ENCODE results near the gene HPCAL4.
A peak's percentile ranks its signal among the peaks of the same experiment; 100 is the strongest.

The HPCAL4 gene

GRCh38 chr1:39648496-39648895, 42.7 kb downstream of the HPCAL4 start:
- WGBS: 60% methylated on average over 2 of the region's 2 CpGs
- peaks cover 6% of the 10 kb centered on the region for H3K4me1 ChIP-seq (ENCODE audit: control insufficient read depth, insufficient read depth, low read depth, low read length)

GRCh38 chr1:39647247-39647646, 44.0 kb downstream of the HPCAL4 start:
- Histone ChIP-seq H2BK5ac (ENCODE audit: low read depth, low read length, poor library complexity, severe bottlenecking) (no peak overlapping the region), H2AK5ac (ENCODE audit: low read length, severe bottlenecking) (no peak overlapping the region), H2BK12ac (ENCODE audit: low read length in 2 of 2) (peak overlapping the region; percentile 14 to 87), H2AFZ (ENCODE audit: low read depth, low read length) (peak overlapping the region; percentile 47), H3K4me3 (ENCODE audit: insufficient read depth in 1 of 2, low read depth in 1 of 2, low read length in 2 of 2) (no peak overlapping the region), H3K36me3 (ENCODE audit: control insufficient read depth in 1 of 2, insufficient read depth in 2 of 2, low read depth in 1 of 2, low read length in 2 of 2) (no peaks in the 10 kb centered on the region), H3K4ac (ENCODE audit: low read depth in 1 of 2, low read length in 2 of 2) (peak overlapping the region in 1 of 2 experiments; percentile 32), H3K27me3 (ENCODE audit: control insufficient read depth in 1 of 2, insufficient read depth in 1 of 2, low read length in 2 of 2) (peaks cover 48 to 56% of the 10 kb centered on the region in 2 experiments), H4K8ac (ENCODE audit: low read length) (peak overlapping the region; percentile 70), H3K4me2 (ENCODE audit: low read length, poor library complexity, severe bottlenecking) (no peak overlapping the region), H3K18ac (ENCODE audit: low read depth in 1 of 2, low read length in 2 of 2) (peak overlapping the region; percentile 46 to 58), H3K79me1 (replicated peaks; ENCODE audit: low read length, poor library complexity, severe bottlenecking) (no peaks in the 10 kb centered on the region), H2BK15ac (ENCODE audit: low read depth, poor library complexity, severe bottlenecking) (no peak overlapping the region), H2BK120ac (ENCODE audit: low read depth, low read length) (peak overlapping the region; percentile 45), H3K9ac (ENCODE audit: low read length) (no peak overlapping the region), H3K4me1 (ENCODE audit: control insufficient read depth, insufficient read depth, low read depth, low read length) (peaks cover 6% of the 10 kb centered on the region), H3K27ac (ENCODE audit: low read length, poor library complexity, severe bottlenecking) (no peak overlapping the region), H3K23ac (ENCODE audit: low read length in 2 of 2) (no peak overlapping the region), H3K14ac (ENCODE audit: low read length in 2 of 2) (peak overlapping the region in 1 of 2 experiments; percentile 87), H3K9me3 (ENCODE audit: control insufficient read depth, low read length) (no peaks in the 10 kb centered on the region), H4K91ac (ENCODE audit: low read length) (peak overlapping the region; percentile 43)
- no peak for DNase-seq
- WGBS: 74% methylated on average over 3 of the region's 3 CpGs

More at GRCh38 chr1:39648496-39648895, 42.7 kb downstream of the HPCAL4 start:
- no peak overlapping the region for H3K14ac ChIP-seq (ENCODE audit: low read length in 2 of 2)
- H3K23ac ChIP-seq (ENCODE audit: low read length in 2 of 2): no peak overlapping the region
- no peak overlapping the region for H2AFZ ChIP-seq (ENCODE audit: low read depth, low read length)
- no peaks in the 10 kb centered on the region for H3K36me3 ChIP-seq (ENCODE audit: control insufficient read depth in 1 of 2, insufficient read depth in 2 of 2, low read depth in 1 of 2, low read length in 2 of 2)
- H3K4me2 ChIP-seq (ENCODE audit: low read length, poor library complexity, severe bottlenecking): no peak overlapping the region
- no peak overlapping the region for H3K4me3 ChIP-seq (ENCODE audit: insufficient read depth in 1 of 2, low read depth in 1 of 2, low read length in 2 of 2)
- DNase-seq: peak; percentile 49
- H2BK120ac ChIP-seq (ENCODE audit: low read depth, low read length): no peak overlapping the region
- no peak overlapping the region for H3K27ac ChIP-seq (ENCODE audit: low read length, poor library complexity, severe bottlenecking)
- H2BK15ac ChIP-seq (ENCODE audit: low read depth, poor library complexity, severe bottlenecking): no peak overlapping the region
- no peak overlapping the region for H3K4ac ChIP-seq (ENCODE audit: low read depth in 1 of 2, low read length in 2 of 2)
- H2AK5ac ChIP-seq (ENCODE audit: low read length, severe bottlenecking): no peak overlapping the region
- H4K91ac ChIP-seq (ENCODE audit: low read length): no peak overlapping the region
- H4K8ac ChIP-seq (ENCODE audit: low read length): no peak overlapping the region
- H3K27me3 ChIP-seq (ENCODE audit: control insufficient read depth in 1 of 2, insufficient read depth in 1 of 2, low read length in 2 of 2): peaks cover 49 to 56% of the 10 kb centered on the region in 2 experiments
- no peaks in the 10 kb centered on the region for H3K79me1 ChIP-seq (replicated peaks; ENCODE audit: low read length, poor library complexity, severe bottlenecking)
- H3K18ac ChIP-seq (ENCODE audit: low read depth in 1 of 2, low read length in 2 of 2): no peak overlapping the region
- no peak overlapping the region for H2BK12ac ChIP-seq (ENCODE audit: low read length in 2 of 2)
- no peak overlapping the region for H3K9ac ChIP-seq (ENCODE audit: low read length)
- H3K9me3 ChIP-seq (ENCODE audit: control insufficient read depth, low read length): no peaks in the 10 kb centered on the region
- no peak overlapping the region for H2BK5ac ChIP-seq (ENCODE audit: low read depth, low read length, poor library complexity, severe bottlenecking)

GRCh38 chr1:39646232-39647081, 44.8 kb downstream of the HPCAL4 start:
- Histone ChIP-seq H3K4me1 (ENCODE audit: control insufficient read depth, insufficient read depth, low read depth, low read length) (peaks cover 6% of the 10 kb centered on the region), H2BK12ac (ENCODE audit: low read length in 2 of 2) (peak overlapping the region in 1 of 2 experiments; percentile 37), H3K4me3 (ENCODE audit: insufficient read depth in 1 of 2, low read depth in 1 of 2, low read length in 2 of 2) (no peak overlapping the region), H4K91ac (ENCODE audit: low read length) (peak overlapping the region; percentile 6), H3K4me2 (ENCODE audit: low read length, poor library complexity, severe bottlenecking) (no peak overlapping the region), H3K23ac (ENCODE audit: low read length in 2 of 2) (no peak overlapping the region), H4K8ac (ENCODE audit: low read length) (peak overlapping the region; percentile 66), H3K9me3 (ENCODE audit: control insufficient read depth, low read length) (no peaks in the 10 kb centered on the region), H3K14ac (ENCODE audit: low read length in 2 of 2) (no peak overlapping the region), H2BK15ac (ENCODE audit: low read depth, poor library complexity, severe bottlenecking) (no peak overlapping the region), H2AK5ac (ENCODE audit: low read length, severe bottlenecking) (no peak overlapping the region), H3K27ac (ENCODE audit: low read length, poor library complexity, severe bottlenecking) (no peak overlapping the region), H3K9ac (ENCODE audit: low read length) (no peak overlapping the region), H2AFZ (ENCODE audit: low read depth, low read length) (peak overlapping the region; percentile 29), H3K27me3 (ENCODE audit: control insufficient read depth in 1 of 2, insufficient read depth in 1 of 2, low read length in 2 of 2) (peaks cover 48 to 56% of the 10 kb centered on the region in 2 experiments), H3K79me1 (replicated peaks; ENCODE audit: low read length, poor library complexity, severe bottlenecking) (no peaks in the 10 kb centered on the region), H2BK120ac (ENCODE audit: low read depth, low read length) (no peak overlapping the region), H3K36me3 (ENCODE audit: control insufficient read depth in 1 of 2, insufficient read depth in 2 of 2, low read depth in 1 of 2, low read length in 2 of 2) (no peaks in the 10 kb centered on the region), H3K18ac (ENCODE audit: low read depth in 1 of 2, low read length in 2 of 2) (peak overlapping the region; percentile 72 to 77), H2BK5ac (ENCODE audit: low read depth, low read length, poor library complexity, severe bottlenecking) (no peak overlapping the region), H3K4ac (ENCODE audit: low read depth in 1 of 2, low read length in 2 of 2) (peak overlapping the region in 1 of 2 experiments; percentile 20)
- 18% methylated on average over 12 of the region's 12 CpGs for WGBS
- peak; percentile 88 for DNase-seq

- H3K79me1 ChIP-seq (replicated peaks; ENCODE audit: low read length, poor library complexity, severe bottlenecking): no peaks in the 10 kb centered on the region
- H3K36me3 ChIP-seq (ENCODE audit: control insufficient read depth in 1 of 2, insufficient read depth in 2 of 2, low read depth in 1 of 2, low read length in 2 of 2): no peaks in the 10 kb centered on the region
- no peak for DNase-seq
- H2BK15ac ChIP-seq (ENCODE audit: low read depth, poor library complexity, severe bottlenecking): no peak overlapping the region
- H3K4me1 ChIP-seq (ENCODE audit: control insufficient read depth, insufficient read depth, low read depth, low read length): peaks cover 6% of the 10 kb centered on the region
- H3K27ac ChIP-seq (ENCODE audit: low read length, poor library complexity, severe bottlenecking): no peak overlapping the region
- no peak overlapping the region for H3K4me3 ChIP-seq (ENCODE audit: insufficient read depth in 1 of 2, low read depth in 1 of 2, low read length in 2 of 2)
- no peak overlapping the region for H3K4ac ChIP-seq (ENCODE audit: low read depth in 1 of 2, low read length in 2 of 2)
- no peak overlapping the region for H3K4me2 ChIP-seq (ENCODE audit: low read length, poor library complexity, severe bottlenecking)
- H2AK5ac ChIP-seq (ENCODE audit: low read length, severe bottlenecking): no peak overlapping the region
- WGBS: 93% methylated on average over 2 of the region's 3 CpGs
- no peak overlapping the region for H2BK120ac ChIP-seq (ENCODE audit: low read depth, low read length)
- peak overlapping the region; percentile 8 to 38 for H2BK12ac ChIP-seq (ENCODE audit: low read length in 2 of 2)
- no peak overlapping the region for H2AFZ ChIP-seq (ENCODE audit: low read depth, low read length)
- no peak overlapping the region for H3K14ac ChIP-seq (ENCODE audit: low read length in 2 of 2)
- H2BK5ac ChIP-seq (ENCODE audit: low read depth, low read length, poor library complexity, severe bottlenecking): no peak overlapping the region
- H3K18ac ChIP-seq (ENCODE audit: low read depth in 1 of 2, low read length in 2 of 2): no peak overlapping the region
- H4K91ac ChIP-seq (ENCODE audit: low read length): no peak overlapping the region
- H3K9me3 ChIP-seq (ENCODE audit: control insufficient read depth, low read length): no peaks in the 10 kb centered on the region
- H3K9ac ChIP-seq (ENCODE audit: low read length): no peak overlapping the region
- peaks cover 50 to 58% of the 10 kb centered on the region in 2 experiments for H3K27me3 ChIP-seq (ENCODE audit: control insufficient read depth in 1 of 2, insufficient read depth in 1 of 2, low read length in 2 of 2)
- H4K8ac ChIP-seq (ENCODE audit: low read length): no peak overlapping the region
- no peak overlapping the region for H3K23ac ChIP-seq (ENCODE audit: low read length in 2 of 2)
Measured at GRCh38 chr1:39645411-39646043, 45.7 kb downstream of the HPCAL4 start.
